Transverse colon (tissue), 4 donors: ENCODE measurements around the gene COP1. TPM values are rescaled to one million over a fixed set of nuclear protein-coding genes. Genes with fewer than 3 reads are reported as not detected.

ENCODE experiments used
- DNase-seq: peaks from one replicate; pipeline ENCODE4 v3.0.0-alpha.2; 2019
- H3K27ac ChIP-seq, 4 donors: fragments of 200-600 bp; sonication (generic); 2 replicates each; pipeline ENCODE4 v1.5.1; 2016 to 2018; ENCODE audit warnings: inconsistent platforms in 4 of 4
- H3K27me3 ChIP-seq: fragments of 200-600 bp; sonication (generic); 2 replicates; pipeline ENCODE4 v1.5.1; 2017; ENCODE audit warnings: inconsistent platforms
- H3K36me3 ChIP-seq, 4 donors: fragments of 200-600 bp; sonication (generic); 2 replicates each; pipeline ENCODE4 v1.5.1; 2017 to 2019; ENCODE audit warnings: inconsistent platforms in 4 of 4
- H3K4me1 ChIP-seq, 4 donors: fragments of 200-600 bp; sonication (generic); 2 replicates each; pipeline ENCODE4 v1.5.1; 2017 to 2020; ENCODE audit warnings: inconsistent platforms in 4 of 4
- H3K4me3 ChIP-seq, 4 donors: fragments of 200-600 bp; sonication (generic); 1 replicate in 1 of 4; 2 replicates in 3 of 4; pipeline versions ENCODE4 v1.5.1 to v1.6.1; 2017 to 2019; ENCODE audit warnings: inconsistent platforms in 4 of 4
- H3K9me3 ChIP-seq, 2 donors: fragments of 200-600 bp; sonication (generic); 2 replicates each; pipeline ENCODE4 v1.5.1; 2017 to 2019; ENCODE audit warnings: inconsistent platforms in 2 of 2
- EP300 ChIP-seq: sonication (generic); formaldehyde crosslinking; IDR thresholded peaks from one replicate; pipeline ENCODE4 v1.6.1; 2017; ENCODE audit warnings: antibody characterized with exemption, low read depth
- POLR2A ChIP-seq: fragments of 450-650 bp; IDR thresholded peaks from one replicate; pipeline ENCODE4 v1.6.1; 2016; ENCODE audit warnings: antibody characterized with exemption, mild to moderate bottlenecking, moderate library complexity
- POLR2AphosphoS5 ChIP-seq, 3 donors: sonication (generic); formaldehyde crosslinking; IDR thresholded peaks; one replicate each; pipeline ENCODE4 v1.6.1; 2016; ENCODE audit warnings: antibody characterized with exemption in 3 of 3
- WGBS, 2 donors: methylation state at CpG; one replicate each; pipeline ENCODE4 v1.1.5; 2018; ENCODE audit warnings: low coverage in 1 of 2; 5-methylcytosine and 5-hydroxymethylcytosine counted together
- in situ Hi-C, 4 donors: fragments of 200-750 bp; cut with MboI; loops; one replicate each; pipeline versions ENCODE4 v1.15.0 to v1.15.1; 2017; ENCODE audit warnings: low sequenced_read_pairs in 3 of 4, low pct_ligation_motif_present in 1 of 4, low pct_unique_long_range_greater_than_20kb in 1 of 4
- intact Hi-C: fragments of 100-400 bp; cut with DNase I; formaldehyde crosslinking; loops from one replicate; pipeline ENCODE4 v1.15.1; 2023; ENCODE audit warnings: low total_unique reads
- total RNA-seq, 4 donors: library from RNA; depleted of rRNA; stranded (reverse); fragments of >200 nt; gene quantifications; one replicate each; pipeline ENCODE4 v1.1.0, GENCODE V29; 2016
- TF ChIP-seq, protein P1 (sequence below), 5 experiments: fragments of 200-600 bp in 3 of 5; fragments of 450-650 bp in 2 of 5; sonication (generic) in 3 of 5; IDR thresholded peaks; 1 replicate in 2 of 5; 2 replicates in 3 of 5; pipeline ENCODE4 v1.5.1; 2016 to 2017; ENCODE audit warnings: antibody characterized with exemption in 5 of 5, inconsistent platforms in 3 of 5, mild to moderate bottlenecking in 2 of 5, moderate library complexity in 1 of 5

Gene COP1
- total RNA-seq, 4 donors from 2014 or later = 52.3 to 190 (median 109) TPM

DNA sequence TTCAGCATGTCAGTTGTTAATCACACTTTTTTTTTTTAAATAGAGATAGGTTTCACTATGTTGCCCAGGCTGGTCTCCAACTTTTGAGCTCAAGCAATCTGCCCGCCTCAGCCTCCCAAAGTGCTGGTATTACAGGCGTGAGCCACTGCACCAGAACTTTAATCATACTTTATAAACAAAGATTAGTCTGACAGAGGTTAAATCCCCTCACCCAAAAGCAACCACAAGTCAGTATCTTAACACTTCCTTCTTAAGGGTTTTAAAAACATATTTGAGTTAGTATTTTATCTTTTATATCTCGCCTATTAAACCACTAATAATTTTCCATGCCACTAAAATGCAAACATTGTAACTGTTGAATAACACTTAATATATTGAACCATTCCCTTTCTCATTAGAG lies 70.2 kb downstream of the COP1 start:
- Histone ChIP-seq H3K4me3 (no peak overlapping the region), H3K4me1 (peaks cover 0 to 4% (median 2%) of the 10 kb centered on the region in 4 donors), H3K36me3 (no peaks in the 10 kb centered on the region), H3K27me3 (no peaks in the 10 kb centered on the region), H3K27ac (no peak overlapping the region), H3K9me3 (no peaks in the 10 kb centered on the region)
- in situ Hi-C loops = no loop called here
- TF ChIP-seq, protein P1, sequence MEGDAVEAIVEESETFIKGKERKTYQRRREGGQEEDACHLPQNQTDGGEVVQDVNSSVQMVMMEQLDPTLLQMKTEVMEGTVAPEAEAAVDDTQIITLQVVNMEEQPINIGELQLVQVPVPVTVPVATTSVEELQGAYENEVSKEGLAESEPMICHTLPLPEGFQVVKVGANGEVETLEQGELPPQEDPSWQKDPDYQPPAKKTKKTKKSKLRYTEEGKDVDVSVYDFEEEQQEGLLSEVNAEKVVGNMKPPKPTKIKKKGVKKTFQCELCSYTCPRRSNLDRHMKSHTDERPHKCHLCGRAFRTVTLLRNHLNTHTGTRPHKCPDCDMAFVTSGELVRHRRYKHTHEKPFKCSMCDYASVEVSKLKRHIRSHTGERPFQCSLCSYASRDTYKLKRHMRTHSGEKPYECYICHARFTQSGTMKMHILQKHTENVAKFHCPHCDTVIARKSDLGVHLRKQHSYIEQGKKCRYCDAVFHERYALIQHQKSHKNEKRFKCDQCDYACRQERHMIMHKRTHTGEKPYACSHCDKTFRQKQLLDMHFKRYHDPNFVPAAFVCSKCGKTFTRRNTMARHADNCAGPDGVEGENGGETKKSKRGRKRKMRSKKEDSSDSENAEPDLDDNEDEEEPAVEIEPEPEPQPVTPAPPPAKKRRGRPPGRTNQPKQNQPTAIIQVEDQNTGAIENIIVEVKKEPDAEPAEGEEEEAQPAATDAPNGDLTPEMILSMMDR (IDR thresholded peaks at IDR 0.05) = no peak
- TF ChIP-seq POLR2A (no peak), POLR2AphosphoS5 (IDR thresholded peaks at IDR 0.05) (no peak), EP300 (no peak)
- no peak for DNase-seq
- intact Hi-C loops = no loop called here
- WGBS, 2 donors = 84 to 92% methylated on average over 2 to 3 of the region's 3 CpGs

DNA sequence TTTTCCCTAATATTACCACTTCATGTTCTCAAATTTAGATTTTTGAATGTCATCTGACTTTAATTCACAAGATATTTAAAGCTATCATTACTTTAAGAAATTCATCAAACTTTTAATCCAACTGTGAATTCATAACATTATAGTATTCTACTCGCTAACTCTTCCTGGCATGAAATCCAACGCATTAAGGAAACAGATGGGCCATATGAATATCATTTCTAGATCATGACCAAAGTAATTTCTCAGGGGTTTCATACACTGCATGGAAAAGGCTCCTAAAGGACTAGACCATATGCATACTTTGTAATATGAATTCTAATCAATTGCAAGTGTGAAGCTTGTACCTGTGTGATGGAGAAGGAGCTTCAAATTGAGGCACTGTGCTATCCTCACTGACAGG lies 72.4 kb downstream of the COP1 start:
- Histone ChIP-seq H3K9me3 (no peaks in the 10 kb centered on the region), H3K4me1 (peaks cover 0 to 4% (median 2%) of the 10 kb centered on the region in 4 donors), H3K36me3 (no peaks in the 10 kb centered on the region), H3K4me3 (no peak overlapping the region), H3K27ac (no peak overlapping the region), H3K27me3 (no peaks in the 10 kb centered on the region)
- in situ Hi-C loops (no loop called here), intact Hi-C loops (no loop called here)
- DNase-seq = no peak
- TF ChIP-seq, protein P1 (IDR thresholded peaks at IDR 0.05) = no peak
- TF ChIP-seq POLR2A (no peak), POLR2AphosphoS5 (IDR thresholded peaks at IDR 0.05) (no peak), EP300 (no peak)
- WGBS, 2 donors = 61 to 77% methylated on average over 2 of the region's 2 CpGs

DNA sequence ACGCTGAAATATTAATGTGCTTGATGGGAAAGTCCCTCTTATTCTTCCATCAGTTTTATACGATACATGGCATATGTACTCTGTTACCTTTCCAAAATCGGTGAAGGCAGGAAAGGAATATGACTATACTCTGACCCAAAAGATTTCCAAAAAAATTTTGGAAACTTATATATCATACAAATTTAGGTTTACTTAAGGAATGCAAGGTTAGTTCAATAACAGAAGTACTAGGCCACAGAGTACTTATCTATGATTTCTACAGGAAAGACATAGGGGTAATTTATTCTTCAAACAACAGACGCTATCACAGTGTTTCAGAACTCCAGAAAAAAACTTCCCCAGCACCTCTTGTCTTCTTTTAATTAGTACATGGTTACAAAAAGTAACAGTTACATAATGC lies 84.8 kb downstream of the COP1 start:
- Histone ChIP-seq H3K36me3 (peaks cover 0 to 5% (median 0%) of the 10 kb centered on the region in 4 donors), H3K27ac (no peak overlapping the region), H3K4me3 (no peak overlapping the region), H3K9me3 (peaks cover 10 to 21% of the 10 kb centered on the region in 2 donors), H3K4me1 (no peaks in the 10 kb centered on the region), H3K27me3 (no peaks in the 10 kb centered on the region)
- no peak for DNase-seq
- 93 to 96% methylated on average over 4 of the region's 4 CpGs for WGBS, 2 donors
- intact Hi-C loops = no loop called here
- TF ChIP-seq POLR2AphosphoS5 (IDR thresholded peaks at IDR 0.05) (no peak), POLR2A (no peak), EP300 (no peak)
- TF ChIP-seq, protein P1 (IDR thresholded peaks at IDR 0.05) = no peak
- in situ Hi-C loops = no loop called here

DNA sequence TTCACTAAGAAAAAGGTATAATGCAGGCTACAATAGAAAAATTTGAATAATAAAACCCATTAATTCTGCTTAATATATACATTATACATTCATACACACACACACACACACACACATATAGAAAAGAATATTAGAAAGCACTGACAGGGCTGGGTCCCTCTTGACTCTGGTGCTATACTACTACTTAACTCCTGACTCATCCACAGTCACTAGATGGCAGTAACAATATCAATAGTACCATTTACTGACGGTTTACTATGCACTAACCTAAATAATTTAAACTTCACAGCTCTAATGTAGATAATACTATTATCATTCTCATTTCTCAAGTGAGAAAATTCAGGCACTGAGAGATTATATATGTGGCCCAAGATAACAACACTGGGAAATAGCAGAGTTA lies 87.5 kb downstream of the COP1 start:
- intact Hi-C loops (no loop called here), in situ Hi-C loops (no loop called here)
- Histone ChIP-seq H3K36me3 (peaks cover 0 to 17% (median 3%) of the 10 kb centered on the region in 4 donors), H3K27ac (no peak overlapping the region), H3K27me3 (no peaks in the 10 kb centered on the region), H3K9me3 (peaks cover 10 to 21% of the 10 kb centered on the region in 2 donors), H3K4me3 (no peak overlapping the region), H3K4me1 (no peaks in the 10 kb centered on the region)
- no peak for DNase-seq
- WGBS, 2 donors = 50 to 55% methylated on average over 1 of the region's 1 CpG
- TF ChIP-seq EP300 (no peak), POLR2AphosphoS5 (IDR thresholded peaks at IDR 0.05) (no peak), POLR2A (no peak)
- TF ChIP-seq, protein P1 (IDR thresholded peaks at IDR 0.05) = no peak
